ENCODE data around the gene STXBP6. TPM values are rescaled to one million over a fixed set of nuclear protein-coding genes. Genes with fewer than 3 reads are reported as not detected.
A peak's percentile ranks its signal among the peaks of the same experiment; 100 is the strongest.

The STXBP6 gene
- total and polyA plus RNA-seq, 2 of the 13 experiments (the other 11 are each of a cell fraction or from before 2014, with no cell fraction given), result 35.3 to 42.8 TPM

DNA sequence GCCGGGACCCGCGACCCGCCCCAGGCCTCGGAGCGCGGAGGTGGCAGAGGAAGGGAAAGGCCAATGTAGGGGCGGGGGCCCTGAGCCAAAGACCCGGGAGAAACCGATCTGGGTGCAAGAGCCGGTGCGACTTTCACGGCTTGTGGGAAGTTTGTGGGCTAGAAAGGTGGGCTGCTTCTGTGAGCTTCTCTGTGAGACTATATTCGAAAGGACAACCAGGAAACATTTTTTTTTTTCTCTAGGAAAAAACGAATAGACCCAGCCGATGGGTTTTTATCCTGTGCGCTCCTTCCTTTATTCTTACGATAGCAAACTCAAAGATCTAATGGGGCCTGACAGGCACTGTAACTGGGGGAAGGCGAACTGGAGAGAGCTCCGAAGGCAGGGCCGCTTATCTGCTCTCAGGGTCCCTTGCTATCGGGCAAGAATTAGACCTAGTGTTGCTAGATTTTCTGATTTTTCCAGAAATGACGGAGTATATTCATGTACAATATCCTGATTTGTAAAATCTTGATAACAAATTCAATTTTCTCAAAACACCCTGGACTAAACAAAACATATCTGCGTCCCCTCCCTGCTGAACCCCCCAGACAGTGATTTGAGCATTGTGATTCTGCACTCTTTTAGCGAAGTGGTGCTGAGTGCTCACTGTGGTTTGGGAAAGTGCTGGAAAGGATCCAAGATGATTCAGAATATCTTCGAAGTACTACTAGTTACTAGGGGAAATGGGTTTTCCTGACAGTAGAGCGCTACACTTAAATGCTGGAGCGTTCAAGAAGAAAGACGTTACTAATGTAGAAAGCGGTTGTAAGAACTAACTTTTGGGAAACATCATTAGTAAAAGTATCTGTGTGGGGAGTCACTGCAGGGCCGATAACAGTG, 563 bp upstream of the STXBP6 start (continued):
- TF ChIP-seq ELF1 (CRISPR knock-in tag; IDR thresholded peaks at IDR 0.05) (no peak), ERF (CRISPR knock-in tag; IDR thresholded peaks at IDR 0.05) (peak; percentile 7; the same call in 1 of the 2 replicates), ZEB1 (IDR thresholded peaks at IDR 0.05; ENCODE audit: insufficient replicate concordance, low read depth) (peak; percentile 39), ZNF737 (CRISPR knock-in tag; IDR thresholded peaks at IDR 0.05; ENCODE audit: borderline replicate concordance) (no peak), BORCS8-MEF2B (CRISPR knock-in tag; IDR thresholded peaks at IDR 0.05) (peak; percentile 33; the same call in 1 of the 2 replicates), ZNF674 (CRISPR knock-in tag; IDR thresholded peaks at IDR 0.05; ENCODE audit: low read depth) (0 out of 2 replicates have a peak, but pooled peaks have one; percentile 28), ZNF782 (CRISPR knock-in tag; IDR thresholded peaks at IDR 0.05; ENCODE audit: borderline replicate concordance) (no peak), FOSL1 (CRISPR knock-in tag; IDR thresholded peaks at IDR 0.05; ENCODE audit: borderline replicate concordance) (no peak), HHEX (CRISPR knock-in tag; IDR thresholded peaks at IDR 0.05) (no peak), GFI1 (CRISPR knock-in tag; IDR thresholded peaks at IDR 0.05; ENCODE audit: borderline replicate concordance) (no peak), ZC3H4 (CRISPR knock-in tag; IDR thresholded peaks at IDR 0.05; ENCODE audit: borderline replicate concordance) (no peak), FOXM1 (CRISPR knock-in tag; IDR thresholded peaks at IDR 0.05) (no peak), GABPA (IDR thresholded peaks at IDR 0.05; ENCODE audit: low read depth, low read length) (no peak), GABPA (CRISPR knock-in tag; IDR thresholded peaks at IDR 0.05; ENCODE audit: low read depth) (no peak), SRSF4 (IDR thresholded peaks at IDR 0.05; ENCODE audit: low read depth, low read length, poor library complexity, severe bottlenecking) (peak; percentile 27), SALL2 (CRISPR knock-in tag; IDR thresholded peaks at IDR 0.05) (no peak), EED (CRISPR knock-in tag; IDR thresholded peaks at IDR 0.05) (0 out of 2 replicates have a peak, but pooled peaks have one; percentile 54), TEAD2 (CRISPR knock-in tag; IDR thresholded peaks at IDR 0.05) (no peak)
- TF ChIP-seq, protein P1, sequence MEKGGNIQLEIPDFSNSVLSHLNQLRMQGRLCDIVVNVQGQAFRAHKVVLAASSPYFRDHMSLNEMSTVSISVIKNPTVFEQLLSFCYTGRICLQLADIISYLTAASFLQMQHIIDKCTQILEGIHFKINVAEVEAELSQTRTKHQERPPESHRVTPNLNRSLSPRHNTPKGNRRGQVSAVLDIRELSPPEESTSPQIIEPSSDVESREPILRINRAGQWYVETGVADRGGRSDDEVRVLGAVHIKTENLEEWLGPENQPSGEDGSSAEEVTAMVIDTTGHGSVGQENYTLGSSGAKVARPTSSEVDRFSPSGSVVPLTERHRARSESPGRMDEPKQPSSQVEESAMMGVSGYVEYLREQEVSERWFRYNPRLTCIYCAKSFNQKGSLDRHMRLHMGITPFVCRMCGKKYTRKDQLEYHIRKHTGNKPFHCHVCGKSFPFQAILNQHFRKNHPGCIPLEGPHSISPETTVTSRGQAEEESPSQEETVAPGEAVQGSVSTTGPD (CRISPR knock-in tag; IDR thresholded peaks at IDR 0.05), result no peak
- TF ChIP-seq, protein P2, sequence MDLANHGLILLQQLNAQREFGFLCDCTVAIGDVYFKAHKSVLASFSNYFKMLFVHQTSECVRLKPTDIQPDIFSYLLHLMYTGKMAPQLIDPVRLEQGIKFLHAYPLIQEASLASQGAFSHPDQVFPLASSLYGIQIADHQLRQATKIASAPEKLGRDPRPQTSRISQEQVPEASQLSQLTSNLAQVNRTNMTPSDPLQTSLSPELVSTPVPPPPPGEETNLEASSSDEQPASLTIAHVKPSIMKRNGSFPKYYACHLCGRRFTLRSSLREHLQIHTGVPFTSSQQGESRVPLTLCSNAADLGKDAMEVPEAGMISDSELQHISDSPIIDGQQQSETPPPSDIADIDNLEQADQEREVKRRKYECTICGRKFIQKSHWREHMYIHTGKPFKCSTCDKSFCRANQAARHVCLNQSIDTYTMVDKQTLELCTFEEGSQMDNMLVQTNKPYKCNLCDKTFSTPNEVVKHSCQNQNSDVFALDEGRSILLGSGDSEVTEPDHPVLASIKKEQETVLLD (CRISPR knock-in tag; IDR thresholded peaks at IDR 0.05; ENCODE audit: low read depth), result no peak
- TF ChIP-seq, protein P3, sequence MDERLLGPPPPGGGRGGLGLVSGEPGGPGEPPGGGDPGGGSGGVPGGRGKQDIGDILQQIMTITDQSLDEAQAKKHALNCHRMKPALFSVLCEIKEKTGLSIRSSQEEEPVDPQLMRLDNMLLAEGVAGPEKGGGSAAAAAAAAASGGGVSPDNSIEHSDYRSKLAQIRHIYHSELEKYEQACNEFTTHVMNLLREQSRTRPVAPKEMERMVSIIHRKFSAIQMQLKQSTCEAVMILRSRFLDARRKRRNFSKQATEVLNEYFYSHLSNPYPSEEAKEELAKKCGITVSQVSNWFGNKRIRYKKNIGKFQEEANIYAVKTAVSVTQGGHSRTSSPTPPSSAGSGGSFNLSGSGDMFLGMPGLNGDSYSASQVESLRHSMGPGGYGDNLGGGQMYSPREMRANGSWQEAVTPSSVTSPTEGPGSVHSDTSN (CRISPR knock-in tag; IDR thresholded peaks at IDR 0.05), result no peak
- TF ChIP-seq, protein P4, sequence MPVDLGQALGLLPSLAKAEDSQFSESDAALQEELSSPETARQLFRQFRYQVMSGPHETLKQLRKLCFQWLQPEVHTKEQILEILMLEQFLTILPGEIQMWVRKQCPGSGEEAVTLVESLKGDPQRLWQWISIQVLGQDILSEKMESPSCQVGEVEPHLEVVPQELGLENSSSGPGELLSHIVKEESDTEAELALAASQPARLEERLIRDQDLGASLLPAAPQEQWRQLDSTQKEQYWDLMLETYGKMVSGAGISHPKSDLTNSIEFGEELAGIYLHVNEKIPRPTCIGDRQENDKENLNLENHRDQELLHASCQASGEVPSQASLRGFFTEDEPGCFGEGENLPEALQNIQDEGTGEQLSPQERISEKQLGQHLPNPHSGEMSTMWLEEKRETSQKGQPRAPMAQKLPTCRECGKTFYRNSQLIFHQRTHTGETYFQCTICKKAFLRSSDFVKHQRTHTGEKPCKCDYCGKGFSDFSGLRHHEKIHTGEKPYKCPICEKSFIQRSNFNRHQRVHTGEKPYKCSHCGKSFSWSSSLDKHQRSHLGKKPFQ (CRISPR knock-in tag; IDR thresholded peaks at IDR 0.05; ENCODE audit: insufficient replicate concordance), result peak; percentile 80
- TF ChIP-seq, protein P5, sequence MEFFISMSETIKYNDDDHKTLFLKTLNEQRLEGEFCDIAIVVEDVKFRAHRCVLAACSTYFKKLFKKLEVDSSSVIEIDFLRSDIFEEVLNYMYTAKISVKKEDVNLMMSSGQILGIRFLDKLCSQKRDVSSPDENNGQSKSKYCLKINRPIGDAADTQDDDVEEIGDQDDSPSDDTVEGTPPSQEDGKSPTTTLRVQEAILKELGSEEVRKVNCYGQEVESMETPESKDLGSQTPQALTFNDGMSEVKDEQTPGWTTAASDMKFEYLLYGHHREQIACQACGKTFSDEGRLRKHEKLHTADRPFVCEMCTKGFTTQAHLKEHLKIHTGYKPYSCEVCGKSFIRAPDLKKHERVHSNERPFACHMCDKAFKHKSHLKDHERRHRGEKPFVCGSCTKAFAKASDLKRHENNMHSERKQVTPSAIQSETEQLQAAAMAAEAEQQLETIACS (CRISPR knock-in tag; IDR thresholded peaks at IDR 0.05), result no peak

Data from HepG2 (cell line).